Myocyte (in vitro differentiated cells): ENCODE measurements around the gene WAS. TPM values are rescaled to one million over a fixed set of nuclear protein-coding genes. Genes with fewer than 3 reads are reported as not detected.
"Not testable (repeated sequence)": the region's sequence is repeated elsewhere in the genome, so short reads cannot be mapped to it uniquely, and the experiment has no call there.

ENCODE experiments used
- DNase-seq: peaks from one replicate; pipeline ENCODE4 v3.0.0-alpha.2; 2012; ENCODE audit warnings: low read depth
- total RNA-seq: library from RNA; depleted of rRNA; stranded (reverse); fragments of >200 nt; gene quantifications from 2 replicates; pipeline ENCODE4 v1.2.3, GENCODE V29; 2014

Gene WAS
- total RNA-seq, 1 donor from 2014 or later: 0.19 TPM

- no peak for DNase-seq
These were observed 535 bp downstream of the WAS start for GRCh38 chrX:48684134-48684533.

- no peak for DNase-seq
These were observed 1.8 kb downstream of the WAS start for GRCh38 chrX:48685416-48685815.

GRCh38 chrX:48688531-48689150 lies 5.0 kb downstream of the WAS start:
- no peak for DNase-seq

GRCh38 chrX:48689208-48689920 lies 5.8 kb downstream of the WAS start:
- no peak for DNase-seq

GRCh38 chrX:48691746-48692145 lies 8.1 kb downstream of the WAS start:
- DNase-seq: not testable (repeated sequence)

- no peak for DNase-seq
These were observed 11.4 kb downstream of the WAS start for GRCh38 chrX:48694776-48695533.

GRCh38 chrX:48695534-48695896 lies 11.9 kb downstream of the WAS start:
- peak; percentile 43 for DNase-seq

- no peak for DNase-seq
These were observed 12.3 kb downstream of the WAS start for GRCh38 chrX:48695925-48696300.

GRCh38 chrX:48696301-48696908 lies 12.8 kb downstream of the WAS start, which contains the start of gene SUV39H1:
TSS of gene SUV39H1 (plus strand) at chrX:48696734. CDS start at chrX:48696785, 51 bp downstream.
- DNase-seq: peak; percentile 87

- DNase-seq: peak; percentile 13
These were observed 13.5 kb downstream of the WAS start for GRCh38 chrX:48696909-48697727.

- no peak for DNase-seq
These were observed 14.7 kb downstream of the WAS start for GRCh38 chrX:48698306-48698705.

GRCh38 chrX:48700246-48700645 lies 16.6 kb downstream of the WAS start:
- DNase-seq: no peak

GRCh38 chrX:48700951-48701653 lies 17.5 kb downstream of the WAS start:
- DNase-seq: no peak

- no peak for DNase-seq
These were observed 18.4 kb downstream of the WAS start for GRCh38 chrX:48702032-48702431.

GRCh38 chrX:48702716-48703115 lies 19.1 kb downstream of the WAS start:
- DNase-seq: no peak

GRCh38 chrX:48703228-48703627 lies 19.6 kb downstream of the WAS start:
- no peak for DNase-seq

GRCh38 chrX:48703642-48704481 lies 20.3 kb downstream of the WAS start:
- no peak for DNase-seq

- no peak for DNase-seq
These were observed 22.3 kb downstream of the WAS start for GRCh38 chrX:48705871-48706270.

GRCh38 chrX:48709522-48710112 lies 26.0 kb downstream of the WAS start:
- DNase-seq: no peak
